GM18520 (cell line): Measurements from ENCODE around the gene MYH11.
"Not testable (repeated sequence)": the region's sequence is repeated elsewhere in the genome, so short reads cannot be mapped to it uniquely, and the experiment has no call there.

Experiments used
- ATAC-seq: cut with Tn5 transposase; IDR thresholded peaks from one replicate; pipeline ENCODE4 v1.9.1; 2021; ENCODE audit not compliant: unreplicated experiment

The MYH11 gene

GRCh38 chr16:15879255-15879811, 22.5 kb upstream of the MYH11 start:
- ATAC-seq: no peak

- no peak for ATAC-seq
Observed at GRCh38 chr16:15876503-15876902, 19.7 kb upstream of the MYH11 start.

- no peak for ATAC-seq
Observed at GRCh38 chr16:15874745-15875314, 18.0 kb upstream of the MYH11 start.

- no peak for ATAC-seq
Observed at GRCh38 chr16:15873737-15874136, 16.9 kb upstream of the MYH11 start.

- ATAC-seq: no peak
Observed at GRCh38 chr16:15873301-15873700, 16.5 kb upstream of the MYH11 start.

- ATAC-seq: no peak
Observed at GRCh38 chr16:15870011-15870410, 13.2 kb upstream of the MYH11 start.

GRCh38 chr16:15866451-15866850, 9.6 kb upstream of the MYH11 start:
- no peak for ATAC-seq

- ATAC-seq: no peak
Observed at GRCh38 chr16:15865742-15866141, 8.9 kb upstream of the MYH11 start.

GRCh38 chr16:15864939-15865338, 8.1 kb upstream of the MYH11 start:
- ATAC-seq: no peak

- ATAC-seq: no peak
Observed at GRCh38 chr16:15861996-15862395, 5.2 kb upstream of the MYH11 start.

- ATAC-seq: no peak
Observed at GRCh38 chr16:15858921-15859668, 2.3 kb upstream of the MYH11 start.

GRCh38 chr16:15857724-15858560, 1.1 kb upstream of the MYH11 start:
- ATAC-seq: no peak

GRCh38 chr16:15856182-15856581, 646 bp downstream of the MYH11 start:
- ATAC-seq: no peak

GRCh38 chr16:15855704-15856003, 1.2 kb downstream of the MYH11 start:
- peak; percentile 63 for ATAC-seq

- no peak for ATAC-seq
Observed at GRCh38 chr16:15854906-15855703, 1.7 kb downstream of the MYH11 start.

- ATAC-seq: no peak
Observed at GRCh38 chr16:15854061-15854460, 2.8 kb downstream of the MYH11 start.

- ATAC-seq: no peak
Observed at GRCh38 chr16:15853021-15853420, 3.8 kb downstream of the MYH11 start.

- ATAC-seq: not testable (repeated sequence)
Observed at GRCh38 chr16:15850555-15850954, 6.3 kb downstream of the MYH11 start.

GRCh38 chr16:15849209-15849981, 7.4 kb downstream of the MYH11 start:
- no peak for ATAC-seq

- ATAC-seq: no peak
Observed at GRCh38 chr16:15847611-15848175, 9.1 kb downstream of the MYH11 start.
